IMR-90 (cell line): ENCODE data around the gene RALGAPA2. TPM values are rescaled to one million over a fixed set of nuclear protein-coding genes. Genes with fewer than 3 reads are reported as not detected.

Experiments
- ATAC-seq: fragments of 200-7000 bp; cut with Tn5 transposase; 2 replicates; pipeline ENCODE4 v1.9.1; 2020; ENCODE audit warnings: low read depth, mild to moderate bottlenecking, moderate library complexity
- BruUV-seq: library from RNA; stranded (reverse); fragments of 400-500 nt; replicated peaks from 2 replicates; lab custom pipeline; 2021; lab: Mats Ljungman, UMichigan
- CTCF ChIA-PET: fragments of 300-600 bp; formaldehyde crosslinking; extraction: SDS; loops from one replicate; lab custom pipeline; 2021; ENCODE audit warnings: antibody characterized with exemption; lab: Yijun Ruan, JAX
- POLR2A ChIA-PET: fragments of 300-600 bp; sonication (Branson Sonifier 250); formaldehyde crosslinking; loops from one replicate; lab custom pipeline; 2022; ENCODE audit warnings: antibody characterized with exemption; ENCODE audit not compliant: unreplicated experiment; lab: Charles Lee
- DNase-seq: peaks from one replicate; pipeline ENCODE4 v3.0.0; 2013
- H2AFZ ChIP-seq: replicated peaks from 2 replicates; pipeline ENCODE3; 2013; ENCODE audit warnings: low read length, mild to moderate bottlenecking; ENCODE audit not compliant: poor library complexity
- H2AK5ac ChIP-seq: 2 replicates; pipeline ENCODE4 v1.6.1; 2013; ENCODE audit warnings: low read depth, low read length, inconsistent platforms
- H2AK9ac ChIP-seq: replicated peaks from 2 replicates; pipeline ENCODE3; 2013; ENCODE audit warnings: mild to moderate bottlenecking, low read depth, low read length, moderate library complexity; ENCODE audit not compliant: poor library complexity
- H2BK120ac ChIP-seq: 2 replicates; pipeline ENCODE4 v1.6.1; 2013; ENCODE audit warnings: low read depth, low read length, inconsistent platforms
- H2BK15ac ChIP-seq: 3 replicates; pipeline ENCODE4 v1.6.1; 2013; ENCODE audit warnings: low read depth, low read length, inconsistent platforms
- H2BK20ac ChIP-seq: 2 replicates; pipeline ENCODE4 v1.6.1; 2013; ENCODE audit warnings: low read depth, mild to moderate bottlenecking, inconsistent platforms, low read length, moderate library complexity
- H2BK5ac ChIP-seq: 2 replicates; pipeline ENCODE4 v1.6.1; 2013; ENCODE audit warnings: mild to moderate bottlenecking, low read depth, low read length, inconsistent platforms; ENCODE audit not compliant: poor library complexity, severe bottlenecking
- H3K14ac ChIP-seq: replicated peaks from 2 replicates; pipeline ENCODE4 v1.6.1; 2013; ENCODE audit warnings: low read depth, low read length, inconsistent platforms
- H3K18ac ChIP-seq: 2 replicates; pipeline ENCODE4 v1.6.1; 2013; ENCODE audit warnings: low read depth, low read length, control low read depth
- H3K23ac ChIP-seq: 2 replicates; pipeline ENCODE4 v1.6.1; 2013; ENCODE audit warnings: low read depth, low read length, inconsistent platforms
- H3K27ac ChIP-seq: 2 replicates; pipeline ENCODE4 v1.5.1; 2013; ENCODE audit warnings: mild to moderate bottlenecking, control low read depth, low read length; ENCODE audit not compliant: insufficient read depth
- H3K27me3 ChIP-seq: 2 replicates; pipeline ENCODE4 v1.6.1; 2013; ENCODE audit warnings: low read length; ENCODE audit not compliant: control insufficient read depth, insufficient read depth
- H3K36me3 ChIP-seq: 2 replicates; pipeline ENCODE4 v1.6.1; 2013; ENCODE audit warnings: low read length, mixed read lengths; ENCODE audit not compliant: control insufficient read depth, insufficient read depth
- H3K4ac ChIP-seq: 2 replicates; pipeline ENCODE4 v1.6.1; 2013; ENCODE audit warnings: low read depth, low read length, inconsistent platforms
- H3K4me1 ChIP-seq: 2 replicates; pipeline ENCODE4 v1.6.1; 2013; ENCODE audit warnings: low read length, mixed read lengths; ENCODE audit not compliant: control insufficient read depth, insufficient read depth
- H3K4me2 ChIP-seq: 2 replicates; pipeline ENCODE4 v1.6.1; 2013; ENCODE audit warnings: low read depth, mild to moderate bottlenecking, control low read depth, low read length, moderate library complexity
- H3K4me3 ChIP-seq: 2 replicates; pipeline ENCODE4 v1.5.1; 2013; ENCODE audit warnings: low read depth, mild to moderate bottlenecking, control low read depth, low read length, moderate library complexity; ENCODE audit not compliant: insufficient read depth
- H3K56ac ChIP-seq: 2 replicates; pipeline ENCODE4 v1.6.1; 2013; ENCODE audit warnings: low read length, inconsistent platforms; ENCODE audit not compliant: insufficient read depth; ENCODE audit errors: extremely low read depth
- H3K79me1 ChIP-seq, 2 experiments: 2 replicates each; pipeline ENCODE4 v1.6.1; 2013; ENCODE audit warnings: low read length in 2 of 2, inconsistent platforms in 1 of 2, low read depth in 1 of 2
- H3K9ac ChIP-seq: 2 replicates; pipeline ENCODE4 v1.6.1; 2013; ENCODE audit warnings: low read depth, low read length, control low read depth
- H3K9me1 ChIP-seq: 2 replicates; pipeline ENCODE4 v1.6.1; 2013; ENCODE audit warnings: low read length, inconsistent platforms; ENCODE audit not compliant: insufficient read depth
- H3K9me3 ChIP-seq: 2 replicates; pipeline ENCODE4 v1.6.1; 2013; ENCODE audit warnings: low read length; ENCODE audit not compliant: control insufficient read depth, insufficient read depth
- H4K20me1 ChIP-seq: 2 replicates; pipeline ENCODE4 v1.6.1; 2013; ENCODE audit warnings: low read length, inconsistent platforms; ENCODE audit not compliant: insufficient read depth
- H4K5ac ChIP-seq: 2 replicates; pipeline ENCODE4 v1.6.1; 2013; ENCODE audit warnings: mild to moderate bottlenecking, low read depth, low read length, control low read depth
- H4K8ac ChIP-seq, 2 experiments: 2 replicates each; pipeline ENCODE4 v1.6.1; 2013; ENCODE audit warnings: low read depth in 2 of 2, low read length in 2 of 2, control low read depth in 1 of 2, inconsistent platforms in 1 of 2
- H4K91ac ChIP-seq: 2 replicates; pipeline ENCODE4 v1.6.1; 2013; ENCODE audit warnings: low read depth, low read length, inconsistent platforms; ENCODE audit not compliant: insufficient read depth
- BHLHE40 ChIP-seq: fragments of 150-350 bp; IDR thresholded peaks from 2 replicates; pipeline ENCODE4 v1.6.1; 2016; ENCODE audit warnings: mild to moderate bottlenecking, low read depth, low read length
- CEBPB ChIP-seq: IDR thresholded peaks from 2 replicates; pipeline ENCODE4 v1.6.1; 2012; ENCODE audit warnings: low read depth, low read length, improper control_type of control experiment
- CHD1 ChIP-seq: IDR thresholded peaks from 2 replicates; pipeline ENCODE4 v1.6.1; 2012; ENCODE audit warnings: low read depth, low read length, improper control_type of control experiment
- CTCF ChIP-seq: conservative IDR thresholded peaks from 2 replicates; pipeline ENCODE4 v1.5.1; 2012; ENCODE audit warnings: mild to moderate bottlenecking, low read depth, low read length, improper control_type of control experiment
- FOS ChIP-seq: fragments of 150-350 bp; IDR thresholded peaks from 2 replicates; pipeline ENCODE4 v1.6.1; 2016; ENCODE audit warnings: low read depth, low read length
- MAFK ChIP-seq: IDR thresholded peaks from 2 replicates; pipeline ENCODE4 v1.6.1; 2012; ENCODE audit warnings: low read depth, low read length, improper control_type of control experiment
- POLR2A ChIP-seq: IDR thresholded peaks from 2 replicates; pipeline ENCODE4 v1.6.1; 2012; ENCODE audit warnings: mild to moderate bottlenecking, low read depth, low read length
- USF2 ChIP-seq: fragments of 150-350 bp; IDR thresholded peaks from 2 replicates; pipeline ENCODE4 v1.6.1; 2017; ENCODE audit warnings: mild to moderate bottlenecking, antibody characterized with exemption, low read length, low read depth
- WGBS, 2 experiments: methylation state at CpG; one replicate each; pipeline versions ENCODE4 v1.1.5 to v1.1.7; 2013; ENCODE audit warnings: missing lambda C conversion rate in 2 of 2; ENCODE audit not compliant: insufficient read length in 1 of 2; ENCODE audit errors: extremely low coverage in 2 of 2; 5-methylcytosine and 5-hydroxymethylcytosine counted together
- dilution Hi-C: fragments of 300-500 bp; cut with HindIII; formaldehyde crosslinking; loops from one replicate; pipeline ENCODE4 v1.14.3; 2018; ENCODE audit warnings: low sequenced_read_pairs; ENCODE audit not compliant: unreplicated experiment
- in situ Hi-C: fragments of 300-500 bp; cut with MboI; formaldehyde crosslinking; loops from 3 replicates; pipeline ENCODE4 v1.14.3; 2019; ENCODE audit warnings: low sequenced_read_pairs, inconsistent platforms, mixed read lengths
- intact Hi-C: fragments of 100-400 bp; cut with micrococcal nuclease; formaldehyde crosslinking; loops from 2 replicates; pipeline ENCODE4 v1.10.0; 2022
- polyA plus RNA-seq, 3 experiments: library from polyadenylated mRNA; depleted of rRNA; stranded (reverse); fragments of >200 nt; gene quantifications; 2 replicates each; pipeline ENCODE4 v1.2.3, GENCODE V29; 2012; ENCODE audit warnings: low replicate concordance in 1 of 3
- total RNA-seq: library from RNA; depleted of rRNA; stranded (reverse); fragments of >200 nt; gene quantifications from 2 replicates; pipeline ENCODE4 v1.2.3, GENCODE V29; 2012

RALGAPA2 gene
- total and polyA plus RNA-seq, 2 of the 4 experiments (the other 2 are of a cell fraction) = 1.3 to 3.9 TPM

GRCh38 chr20:20761301-20761700 lies 48.9 kb upstream of the RALGAPA2 start:
- POLR2A ChIA-PET = no interaction called here
- TF ChIP-seq FOS = no peak
- TF ChIP-seq POLR2A = no peak
- TF ChIP-seq MAFK = no peak
- TF ChIP-seq BHLHE40 = no peak
- TF ChIP-seq CEBPB = no peak
- no peak for TF ChIP-seq CHD1
- no peak for TF ChIP-seq CTCF
- TF ChIP-seq USF2 = no peak
- Histone ChIP-seq H3K18ac (no peak overlapping the region), H3K79me1 (no peaks in the 10 kb centered on the region), H3K27me3 (no peaks in the 10 kb centered on the region), H2BK5ac (no peak overlapping the region), H3K4me1 (no peaks in the 10 kb centered on the region), H3K23ac (no peak overlapping the region), H2BK120ac (no peak overlapping the region), H3K4ac (no peak overlapping the region), H4K5ac (no peak overlapping the region), H2AFZ (no peak overlapping the region), H3K56ac (no peak overlapping the region), H4K91ac (no peak overlapping the region), H3K9ac (no peak overlapping the region), H4K20me1 (no peaks in the 10 kb centered on the region), H2AK5ac (no peak overlapping the region), H3K14ac (no peak overlapping the region), H3K27ac (no peak overlapping the region), H3K9me3 (no peaks in the 10 kb centered on the region), H3K9me1 (no peaks in the 10 kb centered on the region), H3K4me3 (no peak overlapping the region), H2BK15ac (no peak overlapping the region), H3K4me2 (no peak overlapping the region), H2AK9ac (no peak overlapping the region), H4K8ac (no peak overlapping the region), H2BK20ac (no peak overlapping the region), H3K36me3 (no peaks in the 10 kb centered on the region)
- no peak for ATAC-seq
- no TSS peak for BruUV-seq
- CTCF ChIA-PET = no interaction called here
- DNase-seq = no peak
- dilution Hi-C loops = no loop called here
- no CpG with 5 or more reads among the region's 1 CpG for WGBS, 2 experiments
- in situ Hi-C loops = no loop called here
- intact Hi-C loops = no loop called here
